ENCODE results near the gene TAS1R3.
"Not testable (repeated sequence)": the region's sequence is repeated elsewhere in the genome, so short reads cannot be mapped to it uniquely, and the experiment has no call there.

The TAS1R3 gene

GRCh38 chr1:1354271-1355247, 23.5 kb downstream of the TAS1R3 start:
- no peak for DNase-seq (ENCODE audit: low spot score)

GRCh38 chr1:1355416-1355815, 24.3 kb downstream of the TAS1R3 start:
- DNase-seq (ENCODE audit: low spot score): no peak

- DNase-seq (ENCODE audit: low spot score): no peak
Measured at GRCh38 chr1:1356166-1356795, 25.2 kb downstream of the TAS1R3 start.

- DNase-seq (ENCODE audit: low spot score): no peak
Measured at GRCh38 chr1:1356796-1357401, 25.8 kb downstream of the TAS1R3 start.

GRCh38 chr1:1357871-1358432, 26.9 kb downstream of the TAS1R3 start:
- no peak for DNase-seq (ENCODE audit: low spot score)

GRCh38 chr1:1358433-1359271, 27.6 kb downstream of the TAS1R3 start, which contains the start of gene MXRA8:
Gene MXRA8, minus strand, starts transcription at chr1:1358555. Its CDS starts 51 bp downstream, at chr1:1358504.
- no peak for DNase-seq (ENCODE audit: low spot score)

- DNase-seq (ENCODE audit: low spot score): no peak
Measured at GRCh38 chr1:1359308-1359663, 28.2 kb downstream of the TAS1R3 start.

GRCh38 chr1:1359664-1360468, 28.8 kb downstream of the TAS1R3 start:
- DNase-seq (ENCODE audit: low spot score): no peak

GRCh38 chr1:1360506-1361169, 29.6 kb downstream of the TAS1R3 start:
- no peak for DNase-seq (ENCODE audit: low spot score)

GRCh38 chr1:1361233-1361981, 30.3 kb downstream of the TAS1R3 start:
- no peak for DNase-seq (ENCODE audit: low spot score)

- no peak for DNase-seq (ENCODE audit: low spot score)
Measured at GRCh38 chr1:1361982-1362423, 30.9 kb downstream of the TAS1R3 start.

GRCh38 chr1:1364266-1364665, 33.2 kb downstream of the TAS1R3 start:
- no peak for DNase-seq (ENCODE audit: low spot score)

- DNase-seq (ENCODE audit: low spot score): no peak
Measured at GRCh38 chr1:1365875-1366698, 35.0 kb downstream of the TAS1R3 start.

GRCh38 chr1:1366699-1367066, 35.6 kb downstream of the TAS1R3 start:
- no peak for DNase-seq (ENCODE audit: low spot score)

GRCh38 chr1:1367315-1367714, 36.2 kb downstream of the TAS1R3 start:
- no peak for DNase-seq (ENCODE audit: low spot score)

GRCh38 chr1:1370094-1370493, 39.0 kb downstream of the TAS1R3 start:
- DNase-seq (ENCODE audit: low spot score): not testable (repeated sequence)

GRCh38 chr1:1370771-1371300, 39.8 kb downstream of the TAS1R3 start:
- DNase-seq (ENCODE audit: low spot score): no peak

- peak; percentile 30 for DNase-seq (ENCODE audit: low spot score)
Measured at GRCh38 chr1:1371364-1371745, 40.3 kb downstream of the TAS1R3 start.
